H9 (cell line): Measurements from ENCODE around the gene GPRIN1. TPM values are rescaled to one million over a fixed set of nuclear protein-coding genes. Genes with fewer than 3 reads are reported as not detected.
A peak's percentile ranks its signal among the peaks of the same experiment; 100 is the strongest.

ENCODE experiments used
- DNase-seq: peaks from one replicate; pipeline ENCODE4 v3.0.0-alpha.2; 2017
- H2AFZ ChIP-seq: one replicate; pipeline ENCODE4 v1.6.1; 2013; ENCODE audit warnings: mild to moderate bottlenecking, low read length, control low read depth, moderate library complexity
- H2AK5ac ChIP-seq: 2 replicates; pipeline ENCODE4 v1.6.1; 2013; ENCODE audit warnings: low read length, control low read depth, mixed read lengths; ENCODE audit not compliant: insufficient read length
- H2BK120ac ChIP-seq: one replicate; pipeline ENCODE4 v1.6.1; 2013; ENCODE audit warnings: low read depth, mild to moderate bottlenecking, low read length, control low read depth, inconsistent platforms; ENCODE audit not compliant: poor library complexity, severe bottlenecking
- H2BK12ac ChIP-seq: 2 replicates; pipeline ENCODE4 v1.6.1; 2013; ENCODE audit warnings: low read length, control low read depth, mixed read lengths, low read depth; ENCODE audit not compliant: insufficient read length
- H2BK15ac ChIP-seq: 2 replicates; pipeline ENCODE4 v1.6.1; 2013; ENCODE audit warnings: low read depth, low read length, control low read depth
- H2BK20ac ChIP-seq: one replicate; pipeline ENCODE4 v1.6.1; 2013; ENCODE audit warnings: low read depth, mild to moderate bottlenecking, low read length, control low read depth, inconsistent platforms; ENCODE audit not compliant: poor library complexity, severe bottlenecking
- H2BK5ac ChIP-seq: 2 replicates; pipeline ENCODE4 v1.6.1; 2013; ENCODE audit warnings: low read length, control low read depth, mixed read lengths; ENCODE audit not compliant: insufficient read length
- H3K14ac ChIP-seq: 2 replicates; pipeline ENCODE4 v1.6.1; 2013; ENCODE audit warnings: low read length, control low read depth; ENCODE audit not compliant: insufficient read depth
- H3K18ac ChIP-seq: 2 replicates; pipeline ENCODE4 v1.6.1; 2013; ENCODE audit warnings: low read depth, mild to moderate bottlenecking, mixed read lengths, low read length, control low read depth; ENCODE audit not compliant: insufficient read length
- H3K23ac ChIP-seq: 2 replicates; pipeline ENCODE4 v1.6.1; 2013; ENCODE audit warnings: low read length, control low read depth, mixed read lengths, low read depth; ENCODE audit not compliant: insufficient read length
- H3K23me2 ChIP-seq: 2 replicates; pipeline ENCODE4 v1.6.1; 2013; ENCODE audit warnings: low read depth, mild to moderate bottlenecking, mixed read lengths, low read length, control low read depth; ENCODE audit not compliant: insufficient read length, poor library complexity, severe bottlenecking
- H3K27ac ChIP-seq: 2 replicates; pipeline ENCODE4 v1.5.1; 2013; ENCODE audit warnings: low read length, control low read depth, mixed read lengths, low read depth; ENCODE audit not compliant: insufficient read length
- H3K27me3 ChIP-seq: 2 replicates; pipeline ENCODE4 v1.6.1; 2013; ENCODE audit warnings: low read length, control low read depth, inconsistent platforms; ENCODE audit not compliant: insufficient read depth
- H3K4ac ChIP-seq: 2 replicates; pipeline ENCODE4 v1.6.1; 2013; ENCODE audit warnings: low read depth, mild to moderate bottlenecking, control low read depth, inconsistent platforms, low read length, moderate library complexity
- H3K4me1 ChIP-seq: 2 replicates; pipeline ENCODE4 v1.6.1; 2013; ENCODE audit warnings: low read length, control low read depth, inconsistent platforms; ENCODE audit not compliant: insufficient read depth
- H3K4me2 ChIP-seq: 2 replicates; pipeline ENCODE4 v1.6.1; 2013; ENCODE audit warnings: low read length, control low read depth, mixed read lengths; ENCODE audit not compliant: insufficient read length, insufficient read depth
- H3K56ac ChIP-seq: 2 replicates; pipeline ENCODE4 v1.6.1; 2013; ENCODE audit warnings: low read depth, mild to moderate bottlenecking, mixed read lengths, low read length, control low read depth; ENCODE audit not compliant: insufficient read length
- H3K79me1 ChIP-seq: 2 replicates; pipeline ENCODE4 v1.6.1; 2013; ENCODE audit warnings: low read depth, mild to moderate bottlenecking, moderate library complexity, low read length, control low read depth, inconsistent platforms; ENCODE audit not compliant: insufficient read depth, poor library complexity, severe bottlenecking
- H3K79me2 ChIP-seq: 2 replicates; pipeline ENCODE4 v1.6.1; 2013; ENCODE audit warnings: low read length, control low read depth, inconsistent platforms; ENCODE audit not compliant: insufficient read depth
- H3K9ac ChIP-seq: 2 replicates; pipeline ENCODE4 v1.6.1; 2013; ENCODE audit warnings: low read length, control low read depth, mixed read lengths; ENCODE audit not compliant: insufficient read length; ENCODE audit errors: extremely low read depth
- H3K9me3 ChIP-seq: one replicate; pipeline ENCODE4 v1.6.1; 2013; ENCODE audit warnings: low read depth, low read length, inconsistent platforms; ENCODE audit not compliant: control insufficient read depth
- H3T11ph ChIP-seq: one replicate; pipeline ENCODE4 v1.6.1; 2013; ENCODE audit warnings: mild to moderate bottlenecking, low read length, control low read depth, inconsistent platforms
- H4K20me1 ChIP-seq: one replicate; pipeline ENCODE4 v1.6.1; 2013; ENCODE audit not compliant: control insufficient read depth, insufficient read length, insufficient read depth
- H4K5ac ChIP-seq: 2 replicates; pipeline ENCODE4 v1.6.1; 2013; ENCODE audit warnings: low read depth, mild to moderate bottlenecking, mixed read lengths, low read length, control low read depth; ENCODE audit not compliant: insufficient read length
- H4K8ac ChIP-seq: replicated peaks from 2 replicates; pipeline ENCODE4 v1.6.1; 2013; ENCODE audit warnings: low read length, control low read depth, mixed read lengths, low read depth; ENCODE audit not compliant: insufficient read length
- H4K91ac ChIP-seq: 2 replicates; pipeline ENCODE4 v1.6.1; 2013; ENCODE audit warnings: low read depth, mild to moderate bottlenecking, moderate library complexity, mixed read lengths, low read length, control low read depth; ENCODE audit not compliant: insufficient read length
- H3K27ac Mint-ChIP-seq, 3 experiments: 2 replicates in 2 of 3; 3 replicates in 1 of 3; pipeline ENCODE4 v1.8.0; 2020 to 2021; ENCODE audit warnings: mixed read lengths in 3 of 3, mild to moderate bottlenecking in 1 of 3, moderate library complexity in 1 of 3
- H3K27me3 Mint-ChIP-seq: 2 replicates; pipeline ENCODE4 v1.8.0; 2021; ENCODE audit warnings: low read depth, mild to moderate bottlenecking, moderate library complexity, mixed read lengths
- H3K36me3 Mint-ChIP-seq, 3 experiments: 2 replicates in 2 of 3; 3 replicates in 1 of 3; pipeline ENCODE4 v1.8.0; 2020 to 2021; ENCODE audit warnings: low read depth in 3 of 3, mixed read lengths in 3 of 3; ENCODE audit not compliant: insufficient read depth in 1 of 3
- H3K4me1 Mint-ChIP-seq, 2 experiments: 2 replicates each; pipeline ENCODE4 v1.8.0; 2020; ENCODE audit warnings: mixed read lengths in 2 of 2
- H3K4me3 Mint-ChIP-seq, 2 experiments: 2 replicates in 1 of 2; 3 replicates in 1 of 2; pipeline ENCODE4 v1.8.0; 2020 to 2021; ENCODE audit warnings: mild to moderate bottlenecking in 2 of 2, mixed read lengths in 2 of 2, moderate library complexity in 1 of 2
- H3K9me3 Mint-ChIP-seq, 2 experiments: 2 replicates in 1 of 2; 3 replicates in 1 of 2; pipeline ENCODE4 v1.8.0; 2020; ENCODE audit warnings: mild to moderate bottlenecking in 2 of 2, mixed read lengths in 2 of 2, moderate library complexity in 1 of 2
- WGBS: extraction: QIAGEN DNeasy Blood & Tissue Kit; methylation state at CpG from one replicate; pipeline ENCODE4 v1.1.7; 2013; ENCODE audit warnings: missing lambda C conversion rate, low lambda C conversion rate, mixed read lengths; ENCODE audit not compliant: insufficient read length; ENCODE audit errors: extremely low coverage; 5-methylcytosine and 5-hydroxymethylcytosine counted together
- total RNA-seq: library from RNA; stranded (reverse); gene quantifications from 2 replicates; pipeline ENCODE4 v1.2.1, GENCODE V29; 2021
- TF ChIP-seq, protein P1 (sequence below): fragments of 200-600 bp; sonication (generic); conservative IDR thresholded peaks from 3 replicates; pipeline ENCODE4 v1.8.0; 2021; ENCODE audit warnings: antibody characterized with exemption, mild to moderate bottlenecking

GPRIN1 gene
- total RNA-seq, 1 experiment from 2014 or later = 10.8 TPM

DNA sequence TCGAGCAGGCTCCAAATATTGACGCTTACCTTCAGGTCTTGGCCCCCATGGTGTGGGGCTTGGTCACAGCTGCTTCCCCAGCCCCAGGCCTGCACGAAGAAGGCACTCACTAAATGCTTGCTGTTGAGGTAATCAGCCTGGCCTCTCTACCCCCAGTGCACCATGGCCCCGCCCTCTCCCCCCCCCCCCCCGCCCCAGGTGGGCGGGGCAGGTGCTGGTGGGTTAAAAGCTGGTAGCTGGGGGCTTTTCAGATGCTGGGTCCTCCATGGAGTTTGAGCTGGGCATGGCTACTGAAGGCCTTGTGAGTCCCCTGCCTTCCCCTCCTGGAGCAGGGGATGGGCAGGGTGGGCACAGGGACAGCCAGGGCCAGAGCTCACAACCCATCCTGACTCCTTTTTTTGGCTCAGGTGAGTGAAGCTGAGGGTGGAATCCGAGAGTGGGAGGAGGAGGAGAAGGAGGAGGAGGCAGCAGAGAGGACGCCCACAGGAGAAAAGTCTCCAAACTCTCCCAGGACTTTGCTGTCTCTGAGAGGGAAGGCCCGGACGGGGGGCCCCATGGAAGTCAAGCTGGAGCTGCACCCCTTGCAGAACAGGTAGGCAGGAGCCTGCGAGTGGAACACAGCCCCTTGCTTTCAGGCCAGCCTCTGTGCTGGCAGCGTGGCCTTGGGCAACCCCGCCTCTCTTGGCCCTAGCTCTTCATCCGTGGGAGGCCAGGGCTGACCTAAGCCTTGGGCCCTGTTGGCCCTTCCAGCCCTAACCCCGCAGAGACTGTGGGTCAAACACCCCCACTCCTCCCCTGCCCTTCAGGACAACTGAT is 32.9 kb upstream of the GPRIN1 start:
- peak; percentile 59 for DNase-seq
- H2BK120ac ChIP-seq = no peak overlapping the region

More for the DNA sequence above, 32.9 kb upstream of the GPRIN1 start:
- Mint-ChIP-seq H3K27me3 (peaks cover 11% of the 10 kb centered on the region), H3K9me3 (peaks cover 0 to 3% of the 10 kb centered on the region in 2 experiments; a peak in 2 of 5 replicates), H3K4me3 (peak overlapping the region in 1 of 2 experiments; percentile 53; a peak in 2 of 5 replicates), H3K4me1 (peaks cover 41 to 61% of the 10 kb centered on the region in 2 experiments), H3K36me3 (peaks cover 0 to 2% (median 0%) of the 10 kb centered on the region in 3 experiments; a peak in 1 of 7 replicates), H3K27ac (no peak overlapping the region)
- H3K79me1 ChIP-seq = no peaks in the 10 kb centered on the region
- no peak overlapping the region for H3K23ac ChIP-seq
- no peak overlapping the region for H4K91ac ChIP-seq
- no peak overlapping the region for H2BK15ac ChIP-seq
- no peak overlapping the region for H3K56ac ChIP-seq
- H3K9me3 ChIP-seq = no peaks in the 10 kb centered on the region
- H3K9ac ChIP-seq = no peak overlapping the region
- H3K27ac ChIP-seq = no peak overlapping the region
- H3T11ph ChIP-seq = no peak overlapping the region
- H2BK5ac ChIP-seq = no peak overlapping the region
- H2BK12ac ChIP-seq = no peak overlapping the region
- no peaks in the 10 kb centered on the region; the same call in 1 of the 2 replicates for H3K4me1 ChIP-seq
- no peaks in the 10 kb centered on the region for H4K20me1 ChIP-seq
- H3K79me2 ChIP-seq = no peaks in the 10 kb centered on the region
- no CpG with 5 or more reads among the region's 15 CpGs for WGBS
- H3K23me2 ChIP-seq = peaks cover 5% of the 10 kb centered on the region
- no peak overlapping the region for H3K18ac ChIP-seq
- TF ChIP-seq, protein P1, sequence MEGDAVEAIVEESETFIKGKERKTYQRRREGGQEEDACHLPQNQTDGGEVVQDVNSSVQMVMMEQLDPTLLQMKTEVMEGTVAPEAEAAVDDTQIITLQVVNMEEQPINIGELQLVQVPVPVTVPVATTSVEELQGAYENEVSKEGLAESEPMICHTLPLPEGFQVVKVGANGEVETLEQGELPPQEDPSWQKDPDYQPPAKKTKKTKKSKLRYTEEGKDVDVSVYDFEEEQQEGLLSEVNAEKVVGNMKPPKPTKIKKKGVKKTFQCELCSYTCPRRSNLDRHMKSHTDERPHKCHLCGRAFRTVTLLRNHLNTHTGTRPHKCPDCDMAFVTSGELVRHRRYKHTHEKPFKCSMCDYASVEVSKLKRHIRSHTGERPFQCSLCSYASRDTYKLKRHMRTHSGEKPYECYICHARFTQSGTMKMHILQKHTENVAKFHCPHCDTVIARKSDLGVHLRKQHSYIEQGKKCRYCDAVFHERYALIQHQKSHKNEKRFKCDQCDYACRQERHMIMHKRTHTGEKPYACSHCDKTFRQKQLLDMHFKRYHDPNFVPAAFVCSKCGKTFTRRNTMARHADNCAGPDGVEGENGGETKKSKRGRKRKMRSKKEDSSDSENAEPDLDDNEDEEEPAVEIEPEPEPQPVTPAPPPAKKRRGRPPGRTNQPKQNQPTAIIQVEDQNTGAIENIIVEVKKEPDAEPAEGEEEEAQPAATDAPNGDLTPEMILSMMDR = no peak
- H2BK20ac ChIP-seq = no peak overlapping the region
- H2AK5ac ChIP-seq = no peak overlapping the region
- no peaks in the 10 kb centered on the region for H3K27me3 ChIP-seq
- H3K4ac ChIP-seq = no peak overlapping the region
- no peak overlapping the region for H3K14ac ChIP-seq
- H4K8ac ChIP-seq = no peak overlapping the region
- no peak overlapping the region for H3K4me2 ChIP-seq
- no peak overlapping the region for H2AFZ ChIP-seq
- H4K5ac ChIP-seq = no peak overlapping the region
